GM12891 (cell line): ENCODE results near the gene SRPK3.

Experiments
- PAX5 ChIP-seq: IDR thresholded peaks from 2 replicates; pipeline ENCODE4 v1.6.1; 2011; ENCODE audit warnings: low read length, moderate library complexity, mild to moderate bottlenecking; ENCODE audit not compliant: insufficient read depth, severe bottlenecking
- POLR2A ChIP-seq: IDR thresholded peaks from 2 replicates; pipeline ENCODE4 v1.6.1; 2011; ENCODE audit warnings: low read depth, low read length, control low read depth
- POLR2AphosphoS5 ChIP-seq: IDR thresholded peaks from 2 replicates; pipeline ENCODE4 v1.6.1; 2011; ENCODE audit warnings: low read depth, low read length, control low read depth
- POU2F2 ChIP-seq: IDR thresholded peaks from 2 replicates; pipeline ENCODE4 v1.6.1; 2011; ENCODE audit warnings: low read depth, mild to moderate bottlenecking, control low read depth, low read length, moderate library complexity
- SPI1 ChIP-seq: IDR thresholded peaks from 2 replicates; pipeline ENCODE4 v1.6.1; 2011; ENCODE audit warnings: low read depth, low read length, control low read depth
- TAF1 ChIP-seq: IDR thresholded peaks from 2 replicates; pipeline ENCODE4 v1.6.1; 2011; ENCODE audit warnings: low read depth, low read length, control low read depth

DNA sequence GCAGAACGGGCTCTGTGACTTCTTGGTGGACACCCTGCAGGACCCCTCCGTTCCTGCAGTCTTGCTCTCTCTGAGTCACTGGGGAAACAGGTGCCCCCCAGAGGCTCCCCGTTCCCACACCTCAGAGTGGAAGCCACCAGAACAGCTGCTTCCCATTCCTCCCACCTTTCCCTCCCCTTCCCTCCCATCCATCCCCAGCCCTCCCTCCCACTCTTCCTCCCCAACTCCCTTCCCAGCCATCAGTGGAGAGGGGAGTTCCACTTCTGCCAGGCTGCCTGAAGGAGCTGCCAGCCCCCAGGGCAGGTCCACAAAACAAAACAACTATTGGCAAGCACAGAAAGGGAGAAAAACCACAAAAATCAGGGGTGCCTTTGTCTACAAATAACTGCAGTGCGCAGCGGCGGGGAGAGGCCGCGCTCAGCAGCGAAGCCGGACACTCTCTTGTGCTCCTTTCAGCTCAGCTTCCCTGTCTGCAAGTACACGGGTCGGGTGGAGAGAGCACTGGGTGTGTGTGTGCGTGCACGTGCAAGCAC lies 21.7 kb downstream of the SRPK3 start:
- no peak for TF ChIP-seq POLR2A
- TF ChIP-seq POLR2AphosphoS5, result no peak
- no peak for TF ChIP-seq TAF1
- no peak for TF ChIP-seq PAX5
- TF ChIP-seq POU2F2, result no peak
- no peak for TF ChIP-seq SPI1
